ENCODE data around the gene UIMC1. TPM values are rescaled to one million over a fixed set of nuclear protein-coding genes. Genes with fewer than 3 reads are reported as not detected.

The UIMC1 gene
- total RNA-seq, 1 experiment from 2014 or later: 38.4 TPM

DNA sequence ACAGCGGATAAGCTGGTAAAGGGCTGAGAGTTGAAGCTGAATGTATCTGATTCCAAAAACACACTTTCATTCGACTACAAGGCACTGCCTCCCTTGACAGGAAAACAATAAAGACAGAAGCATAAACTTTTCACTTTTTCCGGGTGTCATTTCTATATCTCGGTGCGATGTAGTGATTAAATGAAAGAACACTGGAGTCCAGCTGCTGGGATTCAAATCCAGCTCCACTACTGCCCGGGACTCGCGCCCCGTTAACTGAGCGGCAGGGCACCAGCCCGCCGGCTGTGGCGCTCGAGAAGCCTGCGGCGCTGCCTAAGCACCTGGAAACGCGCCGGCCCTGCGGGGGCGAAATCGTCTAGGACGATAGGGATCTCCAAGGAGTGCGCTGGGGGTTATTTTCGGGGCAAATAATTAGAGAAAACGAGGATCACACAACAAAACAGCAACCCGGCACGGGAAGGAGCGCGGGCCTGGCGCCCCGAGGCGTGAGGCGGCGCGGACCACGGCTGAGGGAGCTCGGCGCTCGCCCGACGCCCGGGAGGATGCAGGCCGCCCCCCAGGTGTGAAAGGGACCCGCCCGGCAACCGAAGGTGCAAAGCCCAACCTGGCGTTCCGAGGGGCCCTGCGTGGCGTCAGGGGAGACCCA, 837 bp downstream of the UIMC1 start:
- Histone ChIP-seq H3K9me3 (ENCODE audit: control insufficient read depth in 1 of 2, insufficient read depth in 1 of 2, low read depth in 1 of 2, low read length in 2 of 2) (no peaks in the 10 kb centered on the region), H4K20me1 (ENCODE audit: insufficient read depth) (peaks cover 10% of the 10 kb centered on the region; the same call in 1 of the 2 replicates), H3K4me1 (ENCODE audit: control insufficient read depth in 1 of 2, insufficient read depth in 2 of 2, low read length in 2 of 2) (peaks cover 15 to 32% of the 10 kb centered on the region in 2 experiments), H2AFZ (ENCODE audit: low read depth, low read length, poor library complexity, severe bottlenecking) (no peak overlapping the region), H3K79me2 (ENCODE audit: insufficient read depth, low read length) (peaks cover 56% of the 10 kb centered on the region), H3K9me2 (ENCODE audit: insufficient read depth) (no peaks in the 10 kb centered on the region), H3K9ac (ENCODE audit: low read length) (peak overlapping the region; percentile 96), H3K27ac (ENCODE audit: low read depth, low read length) (peak overlapping the region; percentile 95), H3K27me3 (ENCODE audit: insufficient read depth, low read length) (no peaks in the 10 kb centered on the region), H3K4me2 (ENCODE audit: low read length) (peak overlapping the region; percentile 86), H3K36me3 (ENCODE audit: control insufficient read depth in 1 of 2, insufficient read depth in 2 of 2, low read length in 2 of 2) (peaks cover 0 to 2% of the 10 kb centered on the region in 2 experiments; a peak in 1 of 4 replicates), H3K4me3 (replicated peaks in 1 of 2; ENCODE audit: low read depth in 1 of 2, low read length in 2 of 2) (peak overlapping the region; percentile 85 to 94)
- ChIA-PET POLR2A (interaction anchor here (0.7 to 1.6 kb wide), 6 partner anchors 9 to 345 kb away, joined by 3 to 6 read pairs (median 4); no protein-coding TSS in a partner anchor), CTCF (interaction anchor here (0.6 to 1.3 kb wide), 5 partner anchors 9 to 345 kb away, joined by 3 read pairs; no protein-coding TSS in a partner anchor), RAD21 (ENCODE audit: low non-redundant PET in 1 of 2, low total read pairs in 2 of 2, uncharacterized antibody in 2 of 2, unreplicated experiment in 2 of 2) (no interaction called here)
- intact Hi-C loops (cut with micrococcal nuclease): no loop called here
- peak; percentile 67 for ATAC-seq
- no TSS peak for BruUV-seq (replicated peaks)
- DNase-seq (ENCODE audit: low read depth, low spot score): peak; percentile 32
- TF ChIP-seq CTCF (IDR thresholded peaks at IDR 0.05 in 2 of 3, conservative IDR thresholded peaks at IDR 0.05 in 1 of 3; ENCODE audit: borderline replicate concordance in 1 of 3, insufficient read depth in 1 of 3, low read depth in 2 of 3, low read length in 2 of 3) (peak; percentile 19 to 53 (median 41); a peak in 5 of 6 replicates), EGR1 (IDR thresholded peaks at IDR 0.05; ENCODE audit: low read depth) (peak; percentile 89), EZH2phosphoT487 (IDR thresholded peaks at IDR 0.05; ENCODE audit: borderline replicate concordance) (no peak), SIN3A (IDR thresholded peaks at IDR 0.05; ENCODE audit: low read depth) (0 out of 2 replicates have a peak, but pooled peaks have one; percentile 43), ZFX (IDR thresholded peaks at IDR 0.05) (no peak)

DNA sequence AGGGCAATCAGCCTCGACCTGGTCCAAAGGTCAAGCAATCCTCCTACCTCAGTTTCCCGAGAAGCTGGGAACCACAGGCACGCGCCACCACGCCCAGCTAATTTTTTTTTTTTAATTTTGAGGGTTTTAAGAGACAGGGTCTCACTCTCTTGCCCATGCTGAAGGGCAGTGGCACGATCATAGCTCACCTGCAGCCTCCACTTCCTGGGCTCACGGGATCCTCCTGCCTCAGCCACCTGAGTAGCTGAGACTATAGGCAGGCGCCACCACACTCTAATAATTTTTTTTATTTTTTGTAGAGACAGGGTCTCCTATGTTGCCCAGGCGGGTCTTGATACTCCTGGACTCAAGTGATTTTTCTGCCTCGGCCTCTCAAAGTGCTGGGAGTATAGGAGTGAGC, 1.6 kb downstream of the UIMC1 start:
- no peak for ATAC-seq
- H3K27me3 ChIP-seq (ENCODE audit: insufficient read depth, low read length): no peaks in the 10 kb centered on the region
- intact Hi-C loops (cut with micrococcal nuclease): no loop called here
- H3K79me2 ChIP-seq (ENCODE audit: insufficient read depth, low read length): peaks cover 64% of the 10 kb centered on the region
- no TSS peak for BruUV-seq (replicated peaks)
- peak overlapping the region; percentile 86 for H3K4me2 ChIP-seq (ENCODE audit: low read length)
- H3K4me3 ChIP-seq (replicated peaks in 1 of 2; ENCODE audit: low read depth in 1 of 2, low read length in 2 of 2): peak overlapping the region; percentile 85 to 94
- ChIA-PET CTCF (interaction anchor here (0.6 to 1.3 kb wide), 5 partner anchors 8 to 344 kb away, joined by 3 read pairs; no protein-coding TSS in a partner anchor), RAD21 (ENCODE audit: low non-redundant PET in 1 of 2, low total read pairs in 2 of 2, uncharacterized antibody in 2 of 2, unreplicated experiment in 2 of 2) (no interaction called here), POLR2A (interaction anchor here (0.8 to 1.6 kb wide), 4 partner anchors 8 to 344 kb away, joined by 3 to 5 read pairs (median 4); no protein-coding TSS in a partner anchor)
- H3K9ac ChIP-seq (ENCODE audit: low read length): peak overlapping the region; percentile 96; the same call in 1 of the 2 replicates
- H4K20me1 ChIP-seq (ENCODE audit: insufficient read depth): peaks cover 10% of the 10 kb centered on the region; the same call in 1 of the 2 replicates
- no peaks in the 10 kb centered on the region for H3K9me3 ChIP-seq (ENCODE audit: control insufficient read depth in 1 of 2, insufficient read depth in 1 of 2, low read depth in 1 of 2, low read length in 2 of 2)
- no peak for DNase-seq (ENCODE audit: low read depth, low spot score)
- H3K9me2 ChIP-seq (ENCODE audit: insufficient read depth): no peaks in the 10 kb centered on the region
- H3K36me3 ChIP-seq (ENCODE audit: control insufficient read depth in 1 of 2, insufficient read depth in 2 of 2, low read length in 2 of 2): peaks cover 0 to 2% of the 10 kb centered on the region in 2 experiments; a peak in 1 of 4 replicates
- no peak overlapping the region for H2AFZ ChIP-seq (ENCODE audit: low read depth, low read length, poor library complexity, severe bottlenecking)
- peak overlapping the region; percentile 95; the same call in 1 of the 2 replicates for H3K27ac ChIP-seq (ENCODE audit: low read depth, low read length)
- H3K4me1 ChIP-seq (ENCODE audit: control insufficient read depth in 1 of 2, insufficient read depth in 2 of 2, low read length in 2 of 2): peaks cover 13 to 28% of the 10 kb centered on the region in 2 experiments
- TF ChIP-seq ELF1 (IDR thresholded peaks at IDR 0.05; ENCODE audit: borderline replicate concordance, low read depth): no peak
- no peak for TF ChIP-seq REST (IDR thresholded peaks at IDR 0.05; ENCODE audit: low read depth)
- no peak for TF ChIP-seq EZH2 (IDR thresholded peaks at IDR 0.05)
- TF ChIP-seq TCF7L2 (IDR thresholded peaks at IDR 0.05; ENCODE audit: borderline replicate concordance, extremely low read depth, insufficient read depth, insufficient read length): no peak

All from HCT116 (cell line).